HG02852 (cell line): ENCODE measurements around the gene PCDH9.

Source experiments
- ATAC-seq: cut with Tn5 transposase; IDR thresholded peaks from one replicate; pipeline ENCODE4 v1.9.1; 2021; ENCODE audit warnings: mild to moderate bottlenecking, moderate library complexity; ENCODE audit not compliant: unreplicated experiment

Gene PCDH9

GRCh38 chr13:67226696-67227095, 3.4 kb downstream of the PCDH9 start:
- no peak for ATAC-seq

DNA sequence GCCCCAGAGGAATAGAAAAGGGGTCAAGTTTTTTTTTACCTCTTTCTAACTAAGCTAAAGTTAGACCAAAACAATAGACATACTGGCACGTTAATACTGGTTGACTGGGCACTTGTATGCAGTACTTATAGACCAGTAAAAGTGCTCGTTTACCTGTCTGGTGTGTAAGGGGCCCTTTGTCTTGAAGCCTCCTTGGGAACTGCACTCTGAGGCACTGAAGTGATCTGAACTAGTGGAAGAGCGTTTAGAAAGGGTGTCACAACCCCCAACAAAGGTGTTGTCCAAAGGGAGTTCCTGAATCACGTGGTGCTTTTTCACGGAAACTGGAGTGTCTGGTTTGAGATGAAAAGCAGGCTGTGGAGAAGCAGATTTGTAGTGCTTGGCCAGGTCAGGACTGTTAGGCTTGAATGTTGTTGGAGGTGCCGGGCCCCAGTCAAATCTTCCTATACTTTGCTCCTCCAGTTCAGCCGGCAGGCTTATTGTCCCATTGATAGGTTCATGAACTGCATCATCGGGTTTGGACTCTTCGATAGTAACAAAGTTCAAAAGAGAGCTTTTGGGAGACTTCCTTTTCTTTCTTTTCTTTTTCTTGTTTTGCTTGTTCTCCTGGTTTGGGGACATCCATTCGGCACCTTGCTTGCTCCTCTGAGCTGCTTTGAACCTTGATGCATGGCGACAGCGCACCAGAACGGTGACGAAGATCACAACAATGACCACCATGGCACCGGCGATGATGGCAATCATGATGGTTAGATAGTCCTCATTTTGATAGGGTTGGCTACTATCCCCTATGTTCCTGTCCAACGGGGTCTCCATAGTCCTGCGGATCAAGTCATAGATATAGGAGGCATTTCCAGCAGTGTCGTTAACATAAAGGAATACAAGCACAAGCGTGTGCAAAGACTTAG, 4.6 kb downstream of the PCDH9 start:
- ATAC-seq = no peak

GRCh38 chr13:67224148-67224846, 5.8 kb downstream of the PCDH9 start:
- peak; percentile 59 for ATAC-seq

DNA sequence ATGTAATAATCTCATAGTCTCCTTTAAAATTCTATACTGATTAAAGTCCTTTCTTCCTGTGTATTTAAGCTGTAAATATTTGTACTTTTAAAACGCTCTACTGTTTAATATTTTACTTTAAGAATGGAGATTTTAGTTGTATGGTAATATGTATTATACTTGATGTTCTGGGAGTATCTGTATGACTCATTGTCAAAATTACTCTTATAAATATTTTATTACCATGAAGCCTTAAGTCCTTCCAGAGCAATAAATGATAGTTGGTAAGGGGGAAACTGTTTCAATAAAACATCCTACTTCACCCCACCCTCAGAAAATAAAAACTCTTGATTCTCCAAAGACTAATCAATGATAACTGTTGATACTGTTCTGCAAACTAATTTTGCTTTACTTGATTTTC, 6.4 kb downstream of the PCDH9 start:
- ATAC-seq = no peak

DNA sequence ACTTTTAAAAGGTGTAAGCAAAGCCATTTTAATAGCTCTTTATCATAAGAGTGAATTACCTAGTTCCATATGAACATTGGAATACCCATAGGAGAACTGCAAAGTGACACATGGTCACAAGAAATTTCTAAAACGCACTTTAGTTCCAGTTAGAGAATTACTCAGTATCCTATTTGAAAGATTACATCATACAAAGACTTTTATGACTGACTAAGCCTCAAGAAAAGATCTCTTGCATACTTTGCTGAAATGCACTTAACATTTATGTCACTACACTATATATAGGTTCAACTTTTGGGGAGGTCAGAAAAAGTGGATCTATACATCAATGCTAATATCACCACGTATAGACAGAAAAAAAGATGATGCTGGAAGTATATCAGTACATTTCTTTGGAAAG, 7.1 kb downstream of the PCDH9 start:
- ATAC-seq = no peak

DNA sequence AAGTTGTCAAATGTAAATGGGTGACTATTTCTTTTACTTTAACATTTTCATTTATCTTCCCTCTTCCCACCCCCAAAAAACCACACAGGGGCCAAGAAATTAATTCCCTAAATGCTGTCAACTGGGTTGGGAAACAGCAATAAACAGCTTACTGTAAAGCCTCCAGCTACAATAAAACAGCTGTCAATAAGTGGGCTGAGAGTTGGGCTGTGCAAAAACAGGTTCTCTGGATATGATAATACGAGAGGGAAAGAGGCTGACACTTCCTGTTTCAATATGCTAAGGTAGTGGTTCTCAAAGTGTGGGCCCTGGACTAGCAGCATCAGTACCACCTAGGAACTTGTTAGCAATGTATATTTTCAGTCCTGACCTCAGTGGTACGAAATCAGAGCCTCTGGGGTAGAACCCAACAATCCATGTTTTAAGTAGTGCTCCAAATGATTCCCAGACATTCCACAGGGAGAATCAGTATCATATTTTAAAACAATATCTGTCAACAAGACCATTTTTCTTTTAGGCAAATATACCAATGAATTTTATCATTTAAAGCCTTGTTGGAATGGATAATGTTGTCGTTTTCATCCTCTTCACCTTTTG, 8.4 kb downstream of the PCDH9 start:
- peak; percentile 59 for ATAC-seq

- no peak for ATAC-seq
Measured at GRCh38 chr13:67219113-67219512, 11.0 kb downstream of the PCDH9 start.

DNA sequence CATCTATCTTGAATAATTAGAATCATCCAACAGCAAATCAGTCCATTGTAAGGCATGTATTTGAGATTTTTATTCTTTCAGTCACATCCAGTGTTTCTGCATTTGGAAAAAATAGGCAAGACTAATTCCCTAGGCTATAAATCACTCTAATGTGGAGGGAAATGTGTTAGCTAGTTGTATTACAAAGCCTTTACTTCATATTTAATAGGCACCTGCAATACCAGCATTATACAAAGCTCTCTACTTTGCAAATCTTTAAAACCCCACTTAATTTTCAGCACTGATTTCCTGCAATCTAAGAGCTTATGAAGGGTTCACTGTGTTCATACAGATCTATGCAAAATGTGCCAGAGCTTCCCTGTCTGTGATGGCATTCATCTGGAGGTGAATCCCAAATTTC, 12.3 kb downstream of the PCDH9 start:
- ATAC-seq = no peak

GRCh38 chr13:67216864-67217263, 13.3 kb downstream of the PCDH9 start:
- ATAC-seq = no peak

DNA sequence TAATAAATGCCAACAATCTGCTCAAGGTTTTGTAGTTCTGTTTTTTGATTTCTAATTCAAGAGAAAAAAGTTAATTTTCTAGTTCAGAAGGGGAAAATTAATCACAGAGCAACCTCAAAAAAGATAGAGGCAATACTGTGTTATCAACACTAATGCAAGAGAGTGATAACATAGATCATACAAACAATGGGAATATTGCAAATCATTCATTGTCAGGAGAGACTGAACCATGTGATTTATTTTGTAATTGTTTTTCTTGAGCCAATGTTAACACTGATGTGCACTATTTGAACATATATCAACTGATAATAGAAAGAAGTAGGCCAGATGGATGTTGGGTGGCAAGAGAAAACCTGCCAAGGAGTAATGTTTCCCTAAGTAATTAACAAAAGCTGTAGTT, 19.9 kb downstream of the PCDH9 start:
- ATAC-seq = no peak

GRCh38 chr13:67208552-67208951, 21.6 kb downstream of the PCDH9 start:
- ATAC-seq = no peak

DNA sequence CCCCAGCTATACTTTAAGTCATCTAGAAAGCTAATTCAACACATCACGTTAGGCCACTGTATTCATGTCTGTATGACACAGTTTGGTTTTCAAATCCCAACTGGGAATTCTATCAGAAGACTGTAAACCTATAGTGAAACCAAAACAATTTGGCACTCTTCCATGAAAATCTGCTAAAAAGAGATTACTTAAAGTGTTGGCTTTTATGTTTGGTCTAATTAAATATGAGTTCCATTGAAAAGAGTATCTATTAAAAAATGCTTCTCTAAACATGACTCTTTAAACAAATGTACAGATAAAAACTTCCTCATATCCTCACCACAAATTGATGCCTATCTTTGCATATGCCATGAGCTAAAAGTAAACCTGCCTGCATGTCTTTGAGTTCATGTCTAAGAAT, 25.4 kb downstream of the PCDH9 start:
- ATAC-seq = no peak

GRCh38 chr13:67200605-67201004, 29.5 kb downstream of the PCDH9 start:
- no peak for ATAC-seq

DNA sequence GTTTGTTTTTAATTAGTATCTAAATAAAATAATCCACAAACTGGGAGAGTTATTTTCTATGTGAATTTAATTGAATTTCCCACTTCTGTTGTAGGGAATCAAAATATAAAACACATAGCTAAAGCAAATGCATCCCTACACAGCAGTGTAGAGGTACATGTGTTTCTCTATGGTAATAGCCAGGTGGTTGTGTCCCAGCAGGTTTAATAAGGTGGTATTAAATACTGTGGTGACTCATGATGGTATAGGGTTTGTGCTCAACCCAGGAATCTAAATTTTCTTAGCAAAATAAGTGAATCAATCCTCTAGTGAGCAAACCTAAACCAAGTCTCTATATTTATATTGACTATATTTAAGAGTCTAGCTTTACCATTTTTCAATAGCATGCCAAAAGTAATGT, 30.0 kb downstream of the PCDH9 start:
- no peak for ATAC-seq

DNA sequence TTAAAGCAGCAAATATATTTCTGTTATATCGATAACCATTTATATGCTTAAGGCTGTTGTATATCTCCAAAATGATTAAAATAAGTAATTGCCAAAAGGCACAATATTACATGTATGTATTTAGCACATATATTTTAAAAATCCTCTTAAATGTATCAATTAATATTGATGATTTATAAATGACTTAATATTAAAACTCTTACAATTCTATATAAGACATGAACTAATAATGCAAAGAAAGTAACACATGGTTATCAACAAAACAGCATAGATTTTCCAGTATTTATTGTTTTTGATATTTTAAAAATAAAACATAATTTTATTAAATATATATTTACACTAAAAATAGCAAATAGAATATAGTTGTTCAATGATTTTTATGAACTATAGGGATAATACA, 32.4 kb downstream of the PCDH9 start:
- ATAC-seq = no peak

DNA sequence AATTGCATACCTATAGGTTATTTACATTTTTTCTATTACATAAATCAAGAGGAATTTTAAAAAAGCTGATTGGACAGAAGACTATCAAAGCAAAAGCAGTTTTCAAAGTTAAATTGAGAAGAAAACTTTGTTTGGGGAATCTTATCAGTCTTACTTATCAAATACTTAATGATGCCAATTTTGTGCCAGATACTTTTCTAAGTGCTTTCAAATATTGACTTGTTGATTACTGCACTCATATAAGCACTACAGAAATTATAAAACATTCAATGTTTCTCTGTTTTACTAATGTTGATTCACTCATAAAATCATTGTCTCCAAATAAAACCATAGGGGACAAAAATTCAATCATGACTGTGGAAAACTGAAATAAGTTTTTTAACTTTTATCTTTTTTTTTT, 36.2 kb downstream of the PCDH9 start:
- no peak for ATAC-seq

DNA sequence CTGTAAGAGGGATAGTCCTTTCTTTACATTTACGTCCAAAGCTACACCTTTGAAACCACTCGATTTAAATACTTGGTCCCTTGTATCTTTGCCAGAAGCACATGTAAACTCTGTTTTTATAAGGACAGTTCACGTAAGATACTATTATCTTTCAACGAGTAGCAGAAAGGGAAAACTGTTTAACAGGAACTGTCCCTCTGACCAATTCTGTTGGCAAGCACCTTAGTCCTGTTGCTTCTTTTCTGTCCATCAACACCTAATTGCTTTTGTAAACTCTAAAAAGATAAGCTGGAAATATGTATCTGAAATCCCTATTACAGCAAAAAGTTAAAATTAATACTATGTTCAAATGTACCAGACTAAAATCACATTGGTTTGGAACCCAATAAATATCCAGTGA, 37.4 kb downstream of the PCDH9 start:
- no peak for ATAC-seq

GRCh38 chr13:67186995-67187569, 43.1 kb downstream of the PCDH9 start:
- ATAC-seq = no peak

DNA sequence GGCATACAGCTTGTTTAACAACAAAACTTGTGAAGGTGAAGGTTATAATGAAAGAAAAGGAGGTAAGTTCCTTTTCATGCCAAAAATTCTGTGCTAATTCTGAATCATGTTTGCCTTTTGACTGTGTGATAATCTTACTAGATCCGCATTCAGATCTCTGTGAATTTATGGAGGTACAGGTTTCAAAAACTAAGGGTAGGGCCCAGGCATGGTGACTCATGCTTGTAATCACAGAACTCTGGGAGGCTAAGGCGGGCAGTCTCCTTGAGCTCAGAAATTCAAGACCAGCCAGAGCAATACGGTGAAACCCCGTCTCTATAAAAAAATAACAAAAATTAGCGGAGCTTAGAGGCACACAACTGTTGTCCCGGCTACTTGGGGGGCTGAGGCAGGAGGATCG, 45.9 kb downstream of the PCDH9 start:
- ATAC-seq = no peak

GRCh38 chr13:67183151-67183550, 47.0 kb downstream of the PCDH9 start:
- ATAC-seq = no peak

DNA sequence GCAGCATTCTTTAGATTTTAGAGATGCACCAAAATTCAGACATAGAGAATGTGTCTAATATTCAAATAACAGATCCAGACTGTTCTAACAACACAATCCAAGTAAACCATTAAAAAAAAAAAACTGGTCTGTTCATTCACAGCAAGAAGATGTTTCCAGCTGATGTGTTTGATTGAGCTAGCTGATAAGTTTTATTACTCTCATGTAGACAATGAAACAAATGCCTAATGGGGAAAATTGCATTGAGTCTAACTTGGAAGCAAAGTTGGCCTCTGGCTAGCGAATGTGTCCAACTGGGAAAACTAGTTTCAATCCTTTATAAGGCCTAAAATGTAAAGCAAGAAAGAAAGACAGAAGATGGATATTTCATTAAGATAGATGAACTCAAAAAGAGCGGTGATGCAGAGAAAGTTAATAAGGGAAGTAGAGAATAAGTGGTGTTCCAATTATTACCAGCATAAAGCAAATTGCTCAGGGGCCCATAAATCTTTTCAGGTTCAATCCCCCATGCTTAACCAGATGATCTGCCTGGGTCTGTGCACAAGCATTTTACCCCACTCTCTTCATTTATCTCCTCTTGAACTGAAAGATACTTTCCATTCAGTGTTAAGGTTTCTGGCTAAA, 54.2 kb downstream of the PCDH9 start:
- ATAC-seq = no peak
